HG03354 (cell line): ENCODE measurements around the gene HTR1B.
A peak's percentile ranks its signal among the peaks of the same experiment; 100 is the strongest.

Source experiments
- ATAC-seq: cut with Tn5 transposase; IDR thresholded peaks from one replicate; pipeline ENCODE4 v1.9.1; 2021; ENCODE audit warnings: mild to moderate bottlenecking; ENCODE audit not compliant: unreplicated experiment, poor library complexity, severe bottlenecking

Gene HTR1B

GRCh38 chr6:77463308-77463860 is at the start of gene HTR1B:
Gene HTR1B (minus strand): TSS chr6:77463491. CDS start chr6:77463403, 88 bp downstream.
- ATAC-seq, result no peak

GRCh38 chr6:77512554-77512953 is 49.3 kb upstream of the HTR1B start:
- no peak for ATAC-seq

- no peak for ATAC-seq
Measured at GRCh38 chr6:77511860-77512259, 48.6 kb upstream of the HTR1B start.

- ATAC-seq, result no peak
Measured at GRCh38 chr6:77502981-77503380, 39.7 kb upstream of the HTR1B start.

- no peak for ATAC-seq
Measured at GRCh38 chr6:77492530-77492929, 29.2 kb upstream of the HTR1B start.

GRCh38 chr6:77487808-77488425 is 24.6 kb upstream of the HTR1B start:
- ATAC-seq, result no peak

- no peak for ATAC-seq
Measured at GRCh38 chr6:77482981-77483380, 19.7 kb upstream of the HTR1B start.

GRCh38 chr6:77474973-77475372 is 11.7 kb upstream of the HTR1B start:
- no peak for ATAC-seq

- no peak for ATAC-seq
Measured at GRCh38 chr6:77474286-77474956, 11.1 kb upstream of the HTR1B start.

- ATAC-seq, result no peak
Measured at GRCh38 chr6:77470983-77471382, 7.7 kb upstream of the HTR1B start.

- no peak for ATAC-seq
Measured at GRCh38 chr6:77468939-77469338, 5.6 kb upstream of the HTR1B start.

GRCh38 chr6:77466451-77467437 is 3.5 kb upstream of the HTR1B start:
- ATAC-seq, result peak; percentile 78

- peak; percentile 86 for ATAC-seq
Measured at GRCh38 chr6:77466055-77466450, 2.8 kb upstream of the HTR1B start.

GRCh38 chr6:77464495-77464867 is 1.2 kb upstream of the HTR1B start:
- no peak for ATAC-seq

GRCh38 chr6:77463861-77464494 is 687 bp upstream of the HTR1B start:
- no peak for ATAC-seq

GRCh38 chr6:77462359-77463307 is 658 bp downstream of the HTR1B start:
- ATAC-seq, result no peak

GRCh38 chr6:77461796-77462195 is 1.5 kb downstream of the HTR1B start:
- no peak for ATAC-seq

- ATAC-seq, result no peak
Measured at GRCh38 chr6:77458421-77458820, 4.9 kb downstream of the HTR1B start.
